GOT3 (cell line): ENCODE data around the gene CREBZF.

Experiments
- DNase-seq: peaks from one replicate; lab custom pipeline; 2025; ENCODE audit warnings: mixed read lengths; lab: John Stamatoyannopoulos, UW

Gene CREBZF

GRCh38 chr11:85664615-85665481 lies at the start of gene CREBZF:
TSS of gene CREBZF (minus strand) at chr11:85665129. CDS start at chr11:85664875, 254 bp downstream.
- DNase-seq = peak; percentile 67

GRCh38 chr11:85712953-85713352 lies 48.0 kb upstream of the CREBZF start:
- DNase-seq = no peak

GRCh38 chr11:85710917-85711316 lies 46.0 kb upstream of the CREBZF start:
- DNase-seq = no peak

- no peak for DNase-seq
Measured at GRCh38 chr11:85709941-85710702, 45.2 kb upstream of the CREBZF start.

GRCh38 chr11:85705800-85706199 lies 40.9 kb upstream of the CREBZF start:
- DNase-seq = no peak

- DNase-seq = no peak
Measured at GRCh38 chr11:85704967-85705366, 40.0 kb upstream of the CREBZF start.

GRCh38 chr11:85699957-85700741 lies 35.2 kb upstream of the CREBZF start:
- no peak for DNase-seq

- no peak for DNase-seq
Measured at GRCh38 chr11:85698195-85698594, 33.3 kb upstream of the CREBZF start.

GRCh38 chr11:85697747-85698146 lies 32.8 kb upstream of the CREBZF start:
- no peak for DNase-seq

- no peak for DNase-seq
Measured at GRCh38 chr11:85695546-85695945, 30.6 kb upstream of the CREBZF start.

GRCh38 chr11:85694385-85694980 lies 29.6 kb upstream of the CREBZF start:
- no peak for DNase-seq

GRCh38 chr11:85685820-85686459 lies 21.0 kb upstream of the CREBZF start, which contains the start of gene CCDC89:
TSS of gene CCDC89 (minus strand) at chr11:85686195. CDS start at chr11:85686130, 65 bp downstream.
- DNase-seq = peak; percentile 34

GRCh38 chr11:85685125-85685819 lies 20.3 kb upstream of the CREBZF start:
- DNase-seq = no peak

GRCh38 chr11:85682330-85683305 lies 17.7 kb upstream of the CREBZF start:
- peak; percentile 1 for DNase-seq

GRCh38 chr11:85680897-85681296 lies 16.0 kb upstream of the CREBZF start:
- no peak for DNase-seq

GRCh38 chr11:85679576-85679975 lies 14.6 kb upstream of the CREBZF start:
- no peak for DNase-seq

GRCh38 chr11:85673393-85673792 lies 8.5 kb upstream of the CREBZF start:
- no peak for DNase-seq

- no peak for DNase-seq
Measured at GRCh38 chr11:85672105-85672902, 7.4 kb upstream of the CREBZF start.
